DND-41 (cell line): ENCODE results near the gene STAU1.

Experiments used
- ATAC-seq: fragments of 200-7000 bp; cut with Tn5 transposase; 3 replicates; pipeline ENCODE4 v1.9.1; 2021; ENCODE audit warnings: low read depth; ENCODE audit not compliant: insufficient read depth
- DNase-seq: peaks from one replicate; pipeline ENCODE4 v3.0.0-alpha.2; 2020
- H2AFZ ChIP-seq: 2 replicates; pipeline ENCODE4 v1.6.0; 2012; ENCODE audit warnings: low read depth, low read length
- H3K27ac ChIP-seq: 2 replicates; pipeline ENCODE4 v1.5.1; 2012; ENCODE audit warnings: low read length, inconsistent platforms
- H3K27me3 ChIP-seq: fragments of 200-600 bp; sonication (generic); 2 replicates; pipeline ENCODE4 v1.6.0; 2012; ENCODE audit warnings: low read length, mild to moderate bottlenecking, inconsistent platforms; ENCODE audit not compliant: insufficient read depth, poor library complexity
- H3K36me3 ChIP-seq: 2 replicates; pipeline ENCODE4 v1.5.1; 2012; ENCODE audit warnings: low read length, inconsistent platforms; ENCODE audit not compliant: insufficient read depth
- H3K4me1 ChIP-seq: 2 replicates; pipeline ENCODE4 v1.5.1; 2012; ENCODE audit warnings: mild to moderate bottlenecking, low read length; ENCODE audit not compliant: insufficient read depth
- H3K4me2 ChIP-seq: 2 replicates; pipeline ENCODE4 v1.6.0; 2012; ENCODE audit warnings: mild to moderate bottlenecking, moderate library complexity, low read length, inconsistent platforms; ENCODE audit not compliant: insufficient read depth
- H3K4me3 ChIP-seq, 2 experiments: fragments of 200-600 bp in 1 of 2; shearing (Covaris generic) in 1 of 2; 2 replicates each; pipeline ENCODE4 v1.5.1; 2012 to 2016; ENCODE audit warnings: inconsistent platforms in 2 of 2, low read length in 2 of 2, mild to moderate bottlenecking in 2 of 2, low read depth in 1 of 2, moderate library complexity in 1 of 2
- H3K79me2 ChIP-seq: 2 replicates; pipeline ENCODE4 v1.6.0; 2012; ENCODE audit warnings: low read length, inconsistent platforms; ENCODE audit not compliant: insufficient read depth
- H3K9ac ChIP-seq: 2 replicates; pipeline ENCODE4 v1.6.0; 2012; ENCODE audit warnings: low read depth, mild to moderate bottlenecking, inconsistent platforms, low read length, moderate library complexity
- H3K9me3 ChIP-seq: 2 replicates; pipeline ENCODE4 v1.5.1; 2012; ENCODE audit warnings: low read length, moderate library complexity, mild to moderate bottlenecking, inconsistent platforms; ENCODE audit not compliant: insufficient read depth, severe bottlenecking
- H4K20me1 ChIP-seq: 2 replicates; pipeline ENCODE4 v1.6.0; 2012; ENCODE audit warnings: low read length; ENCODE audit not compliant: insufficient read depth
- CTCF ChIP-seq: IDR thresholded peaks from 2 replicates; pipeline ENCODE4 v1.5.1; 2012; ENCODE audit warnings: borderline replicate concordance, low read length, moderate library complexity, mild to moderate bottlenecking; ENCODE audit not compliant: poor library complexity, severe bottlenecking; ENCODE audit errors: extremely low read depth
- EZH2 ChIP-seq: IDR thresholded peaks from 3 replicates; pipeline ENCODE4 v1.6.1; 2012; ENCODE audit warnings: borderline replicate concordance, low read depth, mild to moderate bottlenecking, moderate library complexity, low read length, inconsistent platforms; ENCODE audit not compliant: severe bottlenecking

STAU1 gene

DNA sequence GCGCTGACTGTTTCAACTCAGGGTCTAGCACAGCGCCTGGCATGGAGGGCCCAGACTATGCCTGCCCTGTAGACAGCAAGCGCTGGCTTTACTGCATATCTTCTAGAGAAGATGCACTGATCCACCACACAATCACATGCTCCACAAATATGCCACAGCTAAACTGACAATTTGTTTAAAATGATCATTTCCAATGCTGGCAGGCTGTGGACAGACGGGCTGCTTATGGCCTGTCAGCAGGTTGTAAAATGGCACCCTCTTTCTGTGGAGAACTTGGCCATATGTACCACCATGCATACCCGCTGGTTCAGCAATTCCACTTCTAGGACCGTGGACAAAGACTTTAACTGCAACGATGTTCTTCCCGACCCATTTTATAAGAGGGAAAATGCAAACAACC lies 40.8 kb downstream of the STAU1 start:
- H3K79me2 ChIP-seq: peaks cover 84% of the 10 kb centered on the region
- no peak overlapping the region for H2AFZ ChIP-seq
- H3K9me3 ChIP-seq: no peaks in the 10 kb centered on the region
- ATAC-seq (no peak), DNase-seq (no peak)
- H3K27ac ChIP-seq: no peak overlapping the region
- no peak overlapping the region for H3K9ac ChIP-seq
- H3K4me3 ChIP-seq: no peak overlapping the region
- no peak for TF ChIP-seq CTCF
- no peak for TF ChIP-seq EZH2
- H3K4me2 ChIP-seq: no peak overlapping the region
- peaks cover 87% of the 10 kb centered on the region for H3K36me3 ChIP-seq
- no peaks in the 10 kb centered on the region for H3K4me1 ChIP-seq
- H3K27me3 ChIP-seq: no peaks in the 10 kb centered on the region
- H4K20me1 ChIP-seq: peaks cover 19% of the 10 kb centered on the region

DNA sequence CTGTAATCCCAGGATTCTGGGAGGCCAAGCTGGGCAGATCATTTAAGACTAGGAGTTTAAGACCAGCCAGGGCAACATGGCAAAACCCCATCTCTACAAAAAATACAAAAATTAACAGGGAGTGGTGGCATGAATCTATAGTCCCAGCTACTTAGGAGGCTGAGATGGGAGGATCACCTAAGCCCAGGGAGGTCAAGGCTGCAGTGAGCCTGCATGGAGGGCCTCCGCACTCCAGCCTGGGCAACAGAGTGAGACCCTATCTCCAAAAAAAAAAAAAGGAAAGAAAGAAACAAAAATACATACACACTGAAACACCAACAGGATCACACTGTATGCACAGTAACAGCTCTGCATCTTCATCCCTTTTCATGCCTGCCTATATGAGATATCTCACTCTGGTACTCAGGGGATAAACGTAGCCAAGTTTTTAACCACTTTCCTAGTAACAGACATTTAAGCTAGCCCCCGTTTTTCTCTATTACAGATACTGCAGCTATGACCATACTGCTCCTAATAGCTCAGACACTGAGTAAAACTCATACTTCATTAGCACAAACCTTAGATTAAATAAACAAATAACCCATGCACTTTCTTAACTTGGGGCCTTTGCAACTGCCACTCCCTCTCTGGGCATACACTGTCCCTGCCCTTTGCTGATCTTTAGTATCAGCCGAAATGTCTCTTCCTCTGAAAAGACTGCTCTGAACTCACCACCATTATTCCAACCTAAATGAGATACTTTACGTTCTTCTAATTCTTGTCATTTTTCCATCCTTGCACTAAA lies 41.5 kb downstream of the STAU1 start:
- H3K79me2 ChIP-seq: peaks cover 79% of the 10 kb centered on the region
- H3K4me1 ChIP-seq: no peaks in the 10 kb centered on the region
- H4K20me1 ChIP-seq: peaks cover 19% of the 10 kb centered on the region
- H3K4me3 ChIP-seq: no peak overlapping the region
- H3K9ac ChIP-seq: no peak overlapping the region
- ATAC-seq (no peak), DNase-seq (no peak)
- no peak for TF ChIP-seq CTCF
- no peak for TF ChIP-seq EZH2
- H3K27ac ChIP-seq: no peak overlapping the region
- H3K36me3 ChIP-seq: peaks cover 83% of the 10 kb centered on the region
- H2AFZ ChIP-seq: no peak overlapping the region
- H3K4me2 ChIP-seq: no peak overlapping the region
- H3K9me3 ChIP-seq: no peaks in the 10 kb centered on the region
- H3K27me3 ChIP-seq: no peaks in the 10 kb centered on the region

GRCh38 chr20:49140834-49141233 lies 47.3 kb downstream of the STAU1 start:
- DNase-seq (no peak), ATAC-seq (no peak)
- Histone ChIP-seq H3K27ac (no peak overlapping the region), H3K27me3 (no peaks in the 10 kb centered on the region), H3K79me2 (peaks cover 67% of the 10 kb centered on the region), H3K36me3 (peaks cover 59% of the 10 kb centered on the region), H3K4me3 (no peak overlapping the region), H2AFZ (no peak overlapping the region), H4K20me1 (peaks cover 10% of the 10 kb centered on the region; the same call in 1 of the 2 replicates), H3K4me2 (no peak overlapping the region), H3K9ac (no peak overlapping the region), H3K9me3 (no peaks in the 10 kb centered on the region), H3K4me1 (no peaks in the 10 kb centered on the region)
- no peak for TF ChIP-seq CTCF
- no peak for TF ChIP-seq EZH2
